Left ventricle myocardium inferior (tissue), 1 donor: ENCODE measurements around the gene ROPN1. TPM values are rescaled to one million over a fixed set of nuclear protein-coding genes. Genes with fewer than 3 reads are reported as not detected.
A peak's percentile ranks its signal among the peaks of the same experiment; 100 is the strongest.

Experiments used
- DNase-seq: peaks from one replicate; pipeline ENCODE4 v3.0.0-alpha.2; 2020
- H3K27ac ChIP-seq: fragments of 200-600 bp; replicated peaks from 2 replicates; pipeline ENCODE4 v1.8.0; 2021
- H3K27me3 ChIP-seq: fragments of 200-600 bp; 2 replicates; pipeline ENCODE4 v1.8.0; 2021; ENCODE audit warnings: low read depth
- H3K36me3 ChIP-seq: fragments of 200-600 bp; 2 replicates; pipeline ENCODE4 v1.8.0; 2021
- H3K4me1 ChIP-seq: fragments of 200-600 bp; 2 replicates; pipeline ENCODE4 v1.8.0; 2021
- H3K4me3 ChIP-seq: fragments of 200-600 bp; 2 replicates; pipeline ENCODE4 v1.8.0; 2021; ENCODE audit warnings: mild to moderate bottlenecking, moderate library complexity
- H3K9me3 ChIP-seq: fragments of 200-600 bp; replicated peaks from 2 replicates; pipeline ENCODE4 v1.8.0; 2021
- CTCF ChIP-seq: fragments of 200-600 bp; IDR thresholded peaks from 2 replicates; pipeline ENCODE4 v1.8.0; 2021; ENCODE audit warnings: antibody characterized with exemption, mild to moderate bottlenecking, borderline replicate concordance
- intact Hi-C: fragments of 100-400 bp; cut with micrococcal nuclease; formaldehyde crosslinking; loops from one replicate; pipeline ENCODE4 v1.11.0; 2022
- total RNA-seq: library from RNA; stranded (reverse); fragmentation: NEBNext Ultra II Directional; extraction: Animal tissue kit (Norgen Biotek cat#: 25700); gene quantifications from one replicate; pipeline ENCODE4 v1.2.1, GENCODE V29; 2021
- donor health status: DM: no; HTN: yes; CAD: no; lungs with severe emphysema.

ROPN1 gene
- total RNA-seq, 1 donor from 2014 or later = not detected

GRCh38 chr3:123949641-123950040 is 42.3 kb downstream of the ROPN1 start:
- H3K27me3 ChIP-seq = no peaks in the 10 kb centered on the region
- H3K9me3 ChIP-seq = no peaks in the 10 kb centered on the region
- H3K4me3 ChIP-seq = no peak overlapping the region
- peaks cover 65% of the 10 kb centered on the region for H3K36me3 ChIP-seq
- H3K27ac ChIP-seq = no peak overlapping the region
- TF ChIP-seq CTCF = no peak
- DNase-seq = no peak
- no peaks in the 10 kb centered on the region for H3K4me1 ChIP-seq
- intact Hi-C loops = no loop called here

- intact Hi-C loops = no loop called here
- Histone ChIP-seq H3K4me3 (no peak overlapping the region), H3K36me3 (peaks cover 67% of the 10 kb centered on the region), H3K27me3 (no peaks in the 10 kb centered on the region), H3K4me1 (no peaks in the 10 kb centered on the region), H3K9me3 (no peaks in the 10 kb centered on the region), H3K27ac (no peak overlapping the region)
- no peak for TF ChIP-seq CTCF
- DNase-seq = no peak
Measured at GRCh38 chr3:123948449-123948848, 43.5 kb downstream of the ROPN1 start.

GRCh38 chr3:123947482-123947881 is 44.4 kb downstream of the ROPN1 start:
- no peak for DNase-seq
- no peaks in the 10 kb centered on the region for H3K9me3 ChIP-seq
- peaks cover 63% of the 10 kb centered on the region for H3K36me3 ChIP-seq
- TF ChIP-seq CTCF = no peak
- no peak overlapping the region for H3K4me3 ChIP-seq
- H3K27ac ChIP-seq = no peak overlapping the region
- no peaks in the 10 kb centered on the region for H3K27me3 ChIP-seq
- no peaks in the 10 kb centered on the region for H3K4me1 ChIP-seq
- intact Hi-C loops = no loop called here

- TF ChIP-seq CTCF = no peak
- DNase-seq = no peak
- H3K9me3 ChIP-seq = no peaks in the 10 kb centered on the region
- intact Hi-C loops = no loop called here
- H3K27ac ChIP-seq = no peak overlapping the region
- H3K4me3 ChIP-seq = no peak overlapping the region
- H3K27me3 ChIP-seq = no peaks in the 10 kb centered on the region
- peaks cover 36% of the 10 kb centered on the region for H3K36me3 ChIP-seq
- H3K4me1 ChIP-seq = no peaks in the 10 kb centered on the region
Measured at GRCh38 chr3:123941542-123941941, 50.4 kb downstream of the ROPN1 start.

- Histone ChIP-seq H3K27ac (no peak overlapping the region), H3K27me3 (no peaks in the 10 kb centered on the region), H3K4me3 (no peak overlapping the region), H3K36me3 (peaks cover 32% of the 10 kb centered on the region), H3K4me1 (no peaks in the 10 kb centered on the region), H3K9me3 (no peaks in the 10 kb centered on the region)
- peak; percentile 18 for TF ChIP-seq CTCF
- DNase-seq = no peak
- intact Hi-C loops = no loop called here
Measured at GRCh38 chr3:123941121-123941520, 50.8 kb downstream of the ROPN1 start.

GRCh38 chr3:123939706-123940105 is 52.2 kb downstream of the ROPN1 start:
- Histone ChIP-seq H3K27me3 (no peaks in the 10 kb centered on the region), H3K27ac (no peak overlapping the region), H3K36me3 (peaks cover 23% of the 10 kb centered on the region), H3K4me1 (no peaks in the 10 kb centered on the region), H3K9me3 (no peaks in the 10 kb centered on the region), H3K4me3 (no peak overlapping the region)
- intact Hi-C loops = no loop called here
- TF ChIP-seq CTCF = no peak
- DNase-seq = no peak
